NK-92 (cell line): ENCODE results near the gene AP1S1.
"Not testable (repeated sequence)": the region's sequence is repeated elsewhere in the genome, so short reads cannot be mapped to it uniquely, and the experiment has no call there.

ENCODE experiments used
- DNase-seq: peaks from one replicate; lab custom pipeline; 2025; ENCODE audit not compliant: unreplicated experiment; lab: John Stamatoyannopoulos, UW

AP1S1 gene

GRCh38 chr7:101153969-101154692, at the start of gene AP1S1:
Gene AP1S1, plus strand, starts transcription at chr7:101154476. Its CDS starts 39 bp downstream, at chr7:101154515.
- peak; percentile 41 for DNase-seq

- no peak for DNase-seq
Observed at GRCh38 chr7:101104799-101105198, 49.5 kb upstream of the AP1S1 start.

- not testable (repeated sequence) for DNase-seq
Observed at GRCh38 chr7:101105248-101105647, 49.0 kb upstream of the AP1S1 start.

- no peak for DNase-seq
Observed at GRCh38 chr7:101106386-101106785, 47.9 kb upstream of the AP1S1 start.

- DNase-seq: no peak
Observed at GRCh38 chr7:101108330-101108857, 45.9 kb upstream of the AP1S1 start.

GRCh38 chr7:101108961-101109360, 45.3 kb upstream of the AP1S1 start:
- no peak for DNase-seq

GRCh38 chr7:101109368-101109767, 44.9 kb upstream of the AP1S1 start:
- no peak for DNase-seq

GRCh38 chr7:101111261-101111660, 43.0 kb upstream of the AP1S1 start:
- DNase-seq: no peak

GRCh38 chr7:101112233-101112632, 42.0 kb upstream of the AP1S1 start:
- DNase-seq: no peak

GRCh38 chr7:101113140-101113539, 41.1 kb upstream of the AP1S1 start:
- DNase-seq: not testable (repeated sequence)

- DNase-seq: no peak
Observed at GRCh38 chr7:101113836-101114235, 40.4 kb upstream of the AP1S1 start.

- DNase-seq: no peak
Observed at GRCh38 chr7:101114492-101114891, 39.8 kb upstream of the AP1S1 start.

- no peak for DNase-seq
Observed at GRCh38 chr7:101115215-101115614, 39.1 kb upstream of the AP1S1 start.

GRCh38 chr7:101116898-101117297, 37.4 kb upstream of the AP1S1 start:
- no peak for DNase-seq

GRCh38 chr7:101118856-101119255, 35.4 kb upstream of the AP1S1 start:
- DNase-seq: no peak

- DNase-seq: no peak
Observed at GRCh38 chr7:101119876-101120275, 34.4 kb upstream of the AP1S1 start.

GRCh38 chr7:101120315-101120714, 34.0 kb upstream of the AP1S1 start:
- no peak for DNase-seq

GRCh38 chr7:101121631-101121990, 32.7 kb upstream of the AP1S1 start:
- not testable (repeated sequence) for DNase-seq

- DNase-seq: no peak
Observed at GRCh38 chr7:101121991-101122932, 32.0 kb upstream of the AP1S1 start.

- no peak for DNase-seq
Observed at GRCh38 chr7:101122933-101123702, 31.2 kb upstream of the AP1S1 start.

GRCh38 chr7:101123703-101124068, 30.6 kb upstream of the AP1S1 start:
- no peak for DNase-seq
